Liver (tissue), 2 donors: ENCODE data around the gene NPY4R.
"Not testable (repeated sequence)": the region's sequence is repeated elsewhere in the genome, so short reads cannot be mapped to it uniquely, and the experiment has no call there.

Experiments used
- YY1 ChIP-seq: IDR thresholded peaks from 2 replicates; pipeline ENCODE4 v1.6.1; 2016; ENCODE audit warnings: antibody characterized with exemption, mild to moderate bottlenecking
- TF ChIP-seq, protein P1 (sequence below): fragments of 150-350 bp; IDR thresholded peaks from 2 replicates; pipeline ENCODE4 v1.5.1; 2017; ENCODE audit warnings: improper control_type of control experiment, low read depth, low read length; ENCODE audit not compliant: missing input control
- donor health status: healthy.

GRCh38 chr10:46474746-46475320 is 9.1 kb upstream of the NPY4R start:
- not testable (repeated sequence) for TF ChIP-seq YY1
- TF ChIP-seq, protein P1, sequence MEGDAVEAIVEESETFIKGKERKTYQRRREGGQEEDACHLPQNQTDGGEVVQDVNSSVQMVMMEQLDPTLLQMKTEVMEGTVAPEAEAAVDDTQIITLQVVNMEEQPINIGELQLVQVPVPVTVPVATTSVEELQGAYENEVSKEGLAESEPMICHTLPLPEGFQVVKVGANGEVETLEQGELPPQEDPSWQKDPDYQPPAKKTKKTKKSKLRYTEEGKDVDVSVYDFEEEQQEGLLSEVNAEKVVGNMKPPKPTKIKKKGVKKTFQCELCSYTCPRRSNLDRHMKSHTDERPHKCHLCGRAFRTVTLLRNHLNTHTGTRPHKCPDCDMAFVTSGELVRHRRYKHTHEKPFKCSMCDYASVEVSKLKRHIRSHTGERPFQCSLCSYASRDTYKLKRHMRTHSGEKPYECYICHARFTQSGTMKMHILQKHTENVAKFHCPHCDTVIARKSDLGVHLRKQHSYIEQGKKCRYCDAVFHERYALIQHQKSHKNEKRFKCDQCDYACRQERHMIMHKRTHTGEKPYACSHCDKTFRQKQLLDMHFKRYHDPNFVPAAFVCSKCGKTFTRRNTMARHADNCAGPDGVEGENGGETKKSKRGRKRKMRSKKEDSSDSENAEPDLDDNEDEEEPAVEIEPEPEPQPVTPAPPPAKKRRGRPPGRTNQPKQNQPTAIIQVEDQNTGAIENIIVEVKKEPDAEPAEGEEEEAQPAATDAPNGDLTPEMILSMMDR, result not testable (repeated sequence)
